Fibroblast of lung (primary cell): Measurements from ENCODE around the gene PPP2R3B. TPM values are rescaled to one million over a fixed set of nuclear protein-coding genes. Genes with fewer than 3 reads are reported as not detected.

Experiments
- DNase-seq, 2 donors: peaks; one replicate each; pipeline versions ENCODE4 v3.0.0 to v3.0.0-alpha.2; 2010; ENCODE audit warnings: low read depth in 2 of 2
- H2AFZ ChIP-seq: 2 replicates; pipeline ENCODE4 v1.5.1; 2012; ENCODE audit warnings: low read length, control low read depth, inconsistent platforms
- H3K27ac ChIP-seq: 2 replicates; pipeline ENCODE4 v1.5.1; 2011; ENCODE audit warnings: low read length, control low read depth; ENCODE audit not compliant: insufficient read depth
- H3K27me3 ChIP-seq: 2 replicates; pipeline ENCODE4 v1.5.1; 2011; ENCODE audit warnings: mild to moderate bottlenecking, low read length; ENCODE audit not compliant: control insufficient read depth, insufficient read depth
- H3K36me3 ChIP-seq: 2 replicates; pipeline ENCODE4 v1.5.1; 2011; ENCODE audit warnings: low read length; ENCODE audit not compliant: control insufficient read depth, insufficient read depth
- H3K4me1 ChIP-seq: 2 replicates; pipeline ENCODE4 v1.5.1; 2011; ENCODE audit warnings: low read length; ENCODE audit not compliant: control insufficient read depth, insufficient read depth; ENCODE audit errors: extremely low read depth
- H3K4me2 ChIP-seq: 2 replicates; pipeline ENCODE4 v1.5.1; 2011; ENCODE audit warnings: low read length, control low read depth; ENCODE audit not compliant: insufficient read depth; ENCODE audit errors: extremely low read depth
- H3K4me3 ChIP-seq, 4 experiments: fragments of 200-600 bp in 1 of 4; sonication (generic) in 1 of 4; replicated peaks in 1 of 4; 2 replicates each; pipeline ENCODE4 v1.5.1; 2011 to 2016; ENCODE audit warnings: low read length in 4 of 4, low read depth in 3 of 4, mild to moderate bottlenecking in 3 of 4, control low read depth in 2 of 4, inconsistent platforms in 1 of 4, mixed read lengths in 1 of 4; ENCODE audit not compliant: insufficient read depth in 1 of 4; ENCODE audit errors: control extremely low read depth in 1 of 4
- H3K79me2 ChIP-seq: 2 replicates; pipeline ENCODE4 v1.5.1; 2012; ENCODE audit warnings: mild to moderate bottlenecking, low read length, inconsistent platforms; ENCODE audit not compliant: control insufficient read depth, insufficient read depth
- H3K9ac ChIP-seq: 2 replicates; pipeline ENCODE4 v1.5.1; 2011; ENCODE audit warnings: mild to moderate bottlenecking, low read length, control low read depth; ENCODE audit not compliant: insufficient read depth
- H3K9me3 ChIP-seq: 2 replicates; pipeline ENCODE4 v1.5.1; 2012; ENCODE audit warnings: low read depth, low read length; ENCODE audit not compliant: control insufficient read depth, insufficient read depth
- H4K20me1 ChIP-seq: 2 replicates; pipeline ENCODE4 v1.5.1; 2011; ENCODE audit warnings: low read length; ENCODE audit not compliant: control insufficient read depth, insufficient read depth; ENCODE audit errors: extremely low read depth
- CTCF ChIP-seq, 2 donors: IDR thresholded peaks in 1 of 2; conservative IDR thresholded peaks in 1 of 2; 1 replicate in 1 of 2; 2 replicates in 1 of 2; pipeline ENCODE4 v1.5.1; 2011 to 2012; ENCODE audit warnings: low read length in 2 of 2, control low read depth in 1 of 2, inconsistent platforms in 1 of 2, low read depth in 1 of 2, mild to moderate bottlenecking in 1 of 2
- EZH2 ChIP-seq: IDR thresholded peaks from 2 replicates; pipeline ENCODE4 v1.5.1; 2012; ENCODE audit warnings: low read length, control low read depth, mild to moderate bottlenecking; ENCODE audit errors: missing control alignments
- polyA plus RNA-seq, 2 donors: library from polyadenylated mRNA; depleted of rRNA in 1 of 2; stranded (reverse) in 1 of 2; unstranded in 1 of 2; fragments of >200 nt; gene quantifications; 2 replicates each; pipeline ENCODE4 v1.2.1, GENCODE V29; 2011 to 2012; ENCODE audit warnings: missing spikeins in 1 of 2
- total RNA-seq: library from RNA; depleted of rRNA; stranded (reverse); fragments of >200 nt; gene quantifications from 2 replicates; pipeline ENCODE4 v1.2.1, GENCODE V29; 2014

PPP2R3B gene
- total and polyA plus RNA-seq, 2 donors (not counting 1 experiment from before 2014, with no cell fraction given), result 3.2 to 14.7 TPM

GRCh38 chrX:345020-345925 is 41.4 kb downstream of the PPP2R3B start:
- Histone ChIP-seq H3K9me3 (no peaks in the 10 kb centered on the region), H3K4me1 (no peaks in the 10 kb centered on the region), H3K27ac (no peak overlapping the region), H2AFZ (no peak overlapping the region), H3K4me2 (no peak overlapping the region), H3K79me2 (no peaks in the 10 kb centered on the region), H3K9ac (no peak overlapping the region), H3K4me3 (no peak overlapping the region), H4K20me1 (no peaks in the 10 kb centered on the region), H3K36me3 (no peaks in the 10 kb centered on the region), H3K27me3 (no peaks in the 10 kb centered on the region)
- TF ChIP-seq EZH2 (no peak), CTCF (conservative IDR thresholded peaks at IDR 0.05 in 1 of 2, IDR thresholded peaks at IDR 0.05 in 1 of 2; ENCODE audit: low read depth in 1 of 2, low read length in 2 of 2) (no peak)
- DNase-seq, result no peak

DNA sequence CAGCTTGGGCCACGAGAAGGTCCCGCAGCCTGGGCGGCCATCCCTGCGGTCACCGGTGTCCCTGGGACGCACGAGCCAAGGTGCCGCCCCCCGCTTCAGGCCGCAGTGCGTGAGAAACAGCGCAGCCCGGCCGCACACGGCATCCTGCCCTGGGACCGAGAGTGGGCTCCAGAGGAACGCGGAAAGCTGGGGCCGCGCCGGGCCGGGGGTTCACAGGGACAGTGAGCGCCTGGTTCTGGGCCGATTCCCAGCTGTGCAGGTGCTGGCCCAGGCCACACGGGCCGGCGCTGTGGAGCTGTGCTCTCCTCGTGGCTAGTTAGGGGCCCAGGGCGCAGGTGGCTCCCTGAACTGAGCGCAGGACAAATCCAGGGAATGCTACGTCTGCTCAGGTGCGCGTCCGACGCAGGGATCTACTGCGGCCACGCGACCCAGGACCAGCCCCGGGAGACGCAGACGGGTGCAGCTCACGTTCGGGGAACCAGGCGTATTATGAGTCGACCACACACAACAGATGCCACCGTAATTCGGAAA is 42.3 kb downstream of the PPP2R3B start:
- H3K27me3 ChIP-seq, result no peaks in the 10 kb centered on the region
- H2AFZ ChIP-seq, result no peak overlapping the region
- no peaks in the 10 kb centered on the region for H3K4me1 ChIP-seq
- no peaks in the 10 kb centered on the region for H4K20me1 ChIP-seq
- no peaks in the 10 kb centered on the region for H3K79me2 ChIP-seq
- H3K4me3 ChIP-seq, result no peak overlapping the region
- no peak for DNase-seq
- no peak overlapping the region for H3K9ac ChIP-seq
- H3K9me3 ChIP-seq, result no peaks in the 10 kb centered on the region
- no peaks in the 10 kb centered on the region for H3K36me3 ChIP-seq
- H3K4me2 ChIP-seq, result no peak overlapping the region
- TF ChIP-seq EZH2 (no peak), CTCF (conservative IDR thresholded peaks at IDR 0.05 in 1 of 2, IDR thresholded peaks at IDR 0.05 in 1 of 2; ENCODE audit: low read depth in 1 of 2, low read length in 2 of 2) (no peak)
- no peak overlapping the region for H3K27ac ChIP-seq

GRCh38 chrX:341541-342101 is 45.1 kb downstream of the PPP2R3B start:
- Histone ChIP-seq H3K4me2 (no peak overlapping the region), H3K4me1 (no peaks in the 10 kb centered on the region), H4K20me1 (no peaks in the 10 kb centered on the region), H2AFZ (no peak overlapping the region), H3K4me3 (no peak overlapping the region), H3K27me3 (no peaks in the 10 kb centered on the region), H3K9me3 (no peaks in the 10 kb centered on the region), H3K9ac (no peak overlapping the region), H3K79me2 (no peaks in the 10 kb centered on the region), H3K27ac (no peak overlapping the region), H3K36me3 (no peaks in the 10 kb centered on the region)
- TF ChIP-seq EZH2 (no peak), CTCF (conservative IDR thresholded peaks at IDR 0.05 in 1 of 2, IDR thresholded peaks at IDR 0.05 in 1 of 2; ENCODE audit: low read depth in 1 of 2, low read length in 2 of 2) (no peak)
- DNase-seq, result no peak
